Raji (cell line): ENCODE data around the gene DOHH.

Source experiments
- POLR2A ChIP-seq: IDR thresholded peaks from 2 replicates; pipeline ENCODE4 v1.6.1; 2011; ENCODE audit warnings: low read depth, low read length, control low read depth; ENCODE audit not compliant: insufficient read depth

Gene DOHH

GRCh38 chr19:3527238-3527910, 26.9 kb upstream of the DOHH start:
- no peak for TF ChIP-seq POLR2A

- TF ChIP-seq POLR2A, result no peak
Observed at GRCh38 chr19:3526507-3527237, 26.2 kb upstream of the DOHH start.

- TF ChIP-seq POLR2A, result no peak
Observed at GRCh38 chr19:3524904-3525451, 24.5 kb upstream of the DOHH start.

- no peak for TF ChIP-seq POLR2A
Observed at GRCh38 chr19:3524078-3524842, 23.8 kb upstream of the DOHH start.

- TF ChIP-seq POLR2A, result no peak
Observed at GRCh38 chr19:3523361-3524077, 23.0 kb upstream of the DOHH start.

- TF ChIP-seq POLR2A, result no peak
Observed at GRCh38 chr19:3522421-3523360, 22.2 kb upstream of the DOHH start.

- TF ChIP-seq POLR2A, result no peak
Observed at GRCh38 chr19:3521104-3521445, 20.6 kb upstream of the DOHH start.

GRCh38 chr19:3520166-3521103, 20.0 kb upstream of the DOHH start:
- no peak for TF ChIP-seq POLR2A

- no peak for TF ChIP-seq POLR2A
Observed at GRCh38 chr19:3519126-3519525, 18.7 kb upstream of the DOHH start.

GRCh38 chr19:3518659-3519058, 18.2 kb upstream of the DOHH start:
- TF ChIP-seq POLR2A, result no peak

- TF ChIP-seq POLR2A, result no peak
Observed at GRCh38 chr19:3518255-3518654, 17.8 kb upstream of the DOHH start.

GRCh38 chr19:3517638-3518037, 17.2 kb upstream of the DOHH start:
- TF ChIP-seq POLR2A, result no peak

GRCh38 chr19:3516675-3517207, 16.3 kb upstream of the DOHH start:
- no peak for TF ChIP-seq POLR2A

- TF ChIP-seq POLR2A, result no peak
Observed at GRCh38 chr19:3515891-3516422, 15.5 kb upstream of the DOHH start.
